GM12891 (cell line): ENCODE data around the gene AXDND1.

ENCODE experiments used
- POLR2A ChIP-seq: IDR thresholded peaks from 2 replicates; pipeline ENCODE4 v1.6.1; 2011; ENCODE audit warnings: low read depth, low read length, control low read depth
- POLR2AphosphoS5 ChIP-seq: IDR thresholded peaks from 2 replicates; pipeline ENCODE4 v1.6.1; 2011; ENCODE audit warnings: low read depth, low read length, control low read depth
- TAF1 ChIP-seq: IDR thresholded peaks from 2 replicates; pipeline ENCODE4 v1.6.1; 2011; ENCODE audit warnings: low read depth, low read length, control low read depth

- TF ChIP-seq POLR2AphosphoS5: no peak
- no peak for TF ChIP-seq TAF1
- no peak for TF ChIP-seq POLR2A
Measured at GRCh38 chr1:179384027-179384426, 18.3 kb downstream of the AXDND1 start.
